Adrenal gland (tissue), 12 donors: ENCODE data around the gene RBM39. TPM values are rescaled to one million over a fixed set of nuclear protein-coding genes. Genes with fewer than 3 reads are reported as not detected.

Experiments
- DNase-seq, 7 donors: peaks; one replicate each; pipeline ENCODE4 v3.0.0-alpha.2; 2019 to 2020
- H3K27ac ChIP-seq, 5 donors: fragments of 200-600 bp; sonication (generic) in 4 of 5; 1 replicate in 3 of 5; 2 replicates in 2 of 5; pipeline versions ENCODE4 v1.5.1 to v1.8.0; 2016 to 2020; ENCODE audit warnings: mild to moderate bottlenecking in 1 of 5
- H3K27me3 ChIP-seq: fragments of 200-600 bp; 2 replicates; pipeline ENCODE4 v1.8.0; 2021
- H3K36me3 ChIP-seq, 2 donors: fragments of 200-600 bp; replicated peaks in 1 of 2; 1 replicate in 1 of 2; 2 replicates in 1 of 2; pipeline versions ENCODE4 v1.5.1 to v1.8.0; 2018 to 2022
- H3K4me1 ChIP-seq, 2 donors: fragments of 200-600 bp; replicated peaks in 1 of 2; 1 replicate in 1 of 2; 2 replicates in 1 of 2; pipeline versions ENCODE4 v1.5.1 to v1.8.0; 2018 to 2021
- H3K4me3 ChIP-seq, 4 donors: fragments of 200-600 bp; sonication (generic) in 3 of 4; one replicate each; pipeline ENCODE4 v1.5.1; 2016 to 2018
- H3K9me3 ChIP-seq, 3 donors: fragments of 200-600 bp; sonication (generic) in 1 of 3; replicated peaks in 1 of 3; 1 replicate in 2 of 3; 2 replicates in 1 of 3; pipeline versions ENCODE4 v1.5.1 to v1.8.0; 2016 to 2021
- POLR2A ChIP-seq, 2 donors: fragments of 450-650 bp; IDR thresholded peaks; one replicate each; pipeline ENCODE4 v1.6.1; 2017; ENCODE audit warnings: antibody characterized with exemption in 2 of 2, mild to moderate bottlenecking in 2 of 2, moderate library complexity in 1 of 2
- WGBS, 4 donors: extraction: QIAGEN DNeasy Blood & Tissue Kit in 2 of 4; methylation state at CpG; one replicate each; pipeline versions ENCODE4 v1.1.5 to v1.1.7; 2013 to 2017; 5-methylcytosine and 5-hydroxymethylcytosine counted together
- intact Hi-C, 2 donors: fragments of 100-400 bp; cut with DNase I; formaldehyde crosslinking; loops; one replicate each; pipeline versions ENCODE4 v1.14.1 to v1.15.0; 2022 to 2023
- polyA plus RNA-seq, 3 donors: library from polyadenylated mRNA; stranded (reverse); fragments of 200-250 nt in 2 of 3; fragments of 350-450 nt in 1 of 3; fragmentation: Illumina TruSeq in 1 of 3; extraction: RNeasy Lipid Tissue Mini Kit (QIAGEN cat#74804) in 1 of 3; gene quantifications; one replicate each; pipeline ENCODE4 v1.2.3, GENCODE V29; 2013 to 2014
- total RNA-seq, 9 donors: library from RNA; depleted of rRNA in 4 of 9; stranded (reverse); fragments of >200 nt in 4 of 9; fragments of 120-200 nt in 1 of 9; fragmentation: NEBNext Ultra II Directional in 1 of 9; extraction: Animal tissue kit (Norgen Biotek cat#: 25700) in 1 of 9; gene quantifications; one replicate each; pipeline versions ENCODE4 v1.1.0 to v1.2.4, GENCODE V29; 2013 to 2023
- TF ChIP-seq, protein P1 (sequence below), 6 experiments: fragments of 450-650 bp in 4 of 6; fragments of 200-600 bp in 2 of 6; sonication (generic) in 1 of 6; IDR thresholded peaks; 1 replicate in 5 of 6; 2 replicates in 1 of 6; pipeline versions ENCODE4 v1.5.1 to v1.8.0; 2016 to 2021; ENCODE audit warnings: antibody characterized with exemption in 6 of 6, mild to moderate bottlenecking in 2 of 6, moderate library complexity in 1 of 6
- donor health status: healthy with polysubstance abuse.
- donor health status: Bipolar disorder and iron deficiency.
- donor health status: DM: yes; HTN: yes; CAD: no.
- donor health status: DM: no; HTN: no; CAD: no.
- donor health status: DM: no; HTN: no; CAD: no.
- donor health status: DM: yes; HTN: yes; CAD: no.

RBM39 gene
- total and polyA plus RNA-seq, 12 donors = 111 to 714 (median 267) TPM

DNA sequence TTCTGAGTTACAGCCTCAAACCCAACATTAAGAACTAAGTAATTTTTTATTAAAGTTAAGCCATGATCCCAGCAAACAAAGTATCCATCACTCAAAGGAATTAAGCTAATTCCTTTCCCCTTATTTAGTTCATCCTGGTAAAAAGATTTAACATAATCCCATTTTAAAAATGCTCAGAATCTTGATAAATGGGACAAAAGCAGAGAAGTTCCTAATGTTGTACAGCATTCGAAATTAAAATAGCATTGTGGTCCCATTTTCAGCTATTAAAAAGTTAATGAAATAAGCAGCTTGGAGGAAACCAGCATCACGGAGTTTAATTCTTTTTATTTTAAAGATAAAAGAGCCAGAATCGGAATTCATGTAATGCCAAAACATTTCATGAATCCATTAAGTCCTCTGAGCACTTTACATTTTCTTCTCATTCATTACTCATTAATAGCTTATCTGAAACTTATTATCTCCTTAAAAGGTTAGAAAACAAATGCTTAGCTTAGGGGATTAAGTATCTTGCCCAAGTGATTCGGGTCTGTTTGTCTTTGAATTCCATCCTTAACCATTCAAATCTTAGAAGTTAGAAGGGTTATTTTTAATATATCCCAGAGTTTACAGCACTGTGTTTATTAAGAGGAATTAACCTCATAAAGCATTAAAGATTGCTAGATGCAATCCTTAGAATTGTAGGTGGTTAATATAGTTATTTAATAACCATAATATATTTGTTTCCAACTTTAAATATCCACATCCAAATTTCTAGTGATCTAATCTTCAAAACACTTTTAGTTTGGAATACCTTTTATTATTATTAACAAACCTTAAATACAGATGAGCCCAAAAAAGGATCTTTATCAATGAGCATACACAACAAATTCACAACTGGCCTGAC is 11.2 kb downstream of the RBM39 start:
- intact Hi-C loops = no loop called here
- Histone ChIP-seq H3K27me3 (no peaks in the 10 kb centered on the region), H3K4me3 (no peak overlapping the region), H3K4me1 (peaks cover 22 to 69% of the 10 kb centered on the region in 2 donors), H3K9me3 (no peaks in the 10 kb centered on the region), H3K36me3 (peaks cover 0 to 98% of the 10 kb centered on the region in 2 donors), H3K27ac (no peak overlapping the region)
- DNase-seq = no peak
- WGBS, 4 donors = 27 to 36% (median 33%) methylated on average over 4 of the region's 4 CpGs
- TF ChIP-seq POLR2A (IDR thresholded peaks at IDR 0.05) = no peak
- TF ChIP-seq, protein P1, sequence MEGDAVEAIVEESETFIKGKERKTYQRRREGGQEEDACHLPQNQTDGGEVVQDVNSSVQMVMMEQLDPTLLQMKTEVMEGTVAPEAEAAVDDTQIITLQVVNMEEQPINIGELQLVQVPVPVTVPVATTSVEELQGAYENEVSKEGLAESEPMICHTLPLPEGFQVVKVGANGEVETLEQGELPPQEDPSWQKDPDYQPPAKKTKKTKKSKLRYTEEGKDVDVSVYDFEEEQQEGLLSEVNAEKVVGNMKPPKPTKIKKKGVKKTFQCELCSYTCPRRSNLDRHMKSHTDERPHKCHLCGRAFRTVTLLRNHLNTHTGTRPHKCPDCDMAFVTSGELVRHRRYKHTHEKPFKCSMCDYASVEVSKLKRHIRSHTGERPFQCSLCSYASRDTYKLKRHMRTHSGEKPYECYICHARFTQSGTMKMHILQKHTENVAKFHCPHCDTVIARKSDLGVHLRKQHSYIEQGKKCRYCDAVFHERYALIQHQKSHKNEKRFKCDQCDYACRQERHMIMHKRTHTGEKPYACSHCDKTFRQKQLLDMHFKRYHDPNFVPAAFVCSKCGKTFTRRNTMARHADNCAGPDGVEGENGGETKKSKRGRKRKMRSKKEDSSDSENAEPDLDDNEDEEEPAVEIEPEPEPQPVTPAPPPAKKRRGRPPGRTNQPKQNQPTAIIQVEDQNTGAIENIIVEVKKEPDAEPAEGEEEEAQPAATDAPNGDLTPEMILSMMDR (IDR thresholded peaks at IDR 0.05) = no peak

DNA sequence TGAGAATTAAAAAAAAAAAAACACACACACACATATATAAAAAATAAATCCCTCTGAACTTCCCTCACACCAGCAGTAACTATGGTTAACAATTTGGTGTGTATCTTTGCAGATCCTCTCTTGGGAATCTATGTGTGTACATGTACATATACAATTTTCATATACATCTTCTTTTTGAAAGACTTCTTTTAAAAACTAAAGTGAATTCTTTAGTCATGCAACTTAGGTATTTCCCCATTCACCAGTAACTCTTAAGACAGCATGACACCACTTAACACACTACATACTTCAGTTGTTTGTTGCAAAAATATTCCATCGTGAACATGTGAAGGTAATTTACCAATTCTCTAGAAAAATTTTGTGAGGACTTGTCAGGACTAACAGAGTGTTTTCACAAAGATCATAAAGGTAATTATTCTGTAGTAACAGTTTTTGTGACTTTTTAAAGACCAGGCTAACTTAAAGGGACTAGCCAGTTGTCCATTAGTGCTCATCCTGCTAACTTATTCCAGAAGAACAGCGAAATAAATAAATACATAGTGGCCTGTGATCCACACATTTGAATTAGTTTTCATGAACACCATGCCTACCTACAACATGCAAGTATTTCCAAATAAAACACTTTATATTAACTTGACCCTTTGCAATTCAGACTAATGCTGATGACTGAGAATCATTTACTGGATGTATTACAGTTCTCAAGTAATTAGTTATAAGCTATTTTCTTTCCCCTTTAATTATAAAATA is 12.1 kb downstream of the RBM39 start:
- Histone ChIP-seq H3K4me1 (peaks cover 22 to 61% of the 10 kb centered on the region in 2 donors), H3K27me3 (no peaks in the 10 kb centered on the region), H3K27ac (no peak overlapping the region), H3K4me3 (no peak overlapping the region), H3K9me3 (no peaks in the 10 kb centered on the region), H3K36me3 (peaks cover 0 to 98% of the 10 kb centered on the region in 2 donors)
- TF ChIP-seq, protein P1 (IDR thresholded peaks at IDR 0.05) = no peak
- TF ChIP-seq POLR2A (IDR thresholded peaks at IDR 0.05) = no peak
- 57 to 67% (median 63%) methylated on average over 2 of the region's 2 CpGs for WGBS, 4 donors
- DNase-seq = no peak
- intact Hi-C loops = loop anchor here (10.0 kb wide), 1 partner anchor 155 kb away; no protein-coding TSS in a partner anchor

DNA sequence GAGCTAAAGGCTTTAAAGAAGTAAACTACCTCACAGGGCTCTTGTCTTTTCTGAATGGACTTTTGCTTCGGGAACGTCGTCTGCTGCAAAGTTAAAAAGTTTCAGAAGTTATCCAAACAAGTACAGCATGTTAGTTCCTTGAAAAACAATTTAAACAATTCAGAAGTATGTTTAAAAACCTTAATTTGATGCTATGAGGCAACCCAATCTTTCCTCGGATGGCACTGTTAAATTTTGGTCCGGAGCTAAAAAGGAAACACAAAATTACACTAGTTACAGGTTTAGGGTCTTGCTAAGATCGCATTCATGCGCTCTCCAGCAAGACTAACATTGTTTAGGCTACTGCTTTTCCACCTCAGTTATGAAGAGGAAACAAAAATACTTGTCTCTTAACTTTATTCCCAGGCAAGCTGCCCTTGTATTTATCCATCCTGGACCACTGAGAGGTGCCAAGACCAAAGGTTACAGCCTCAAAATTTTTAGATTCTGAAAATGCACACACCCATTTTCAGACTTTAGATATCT is 12.7 kb downstream of the RBM39 start:
- 70 to 79% (median 72%) methylated on average over 7 of the region's 7 CpGs for WGBS, 4 donors
- intact Hi-C loops = loop anchor here (10.0 kb wide), 1 partner anchor 155 kb away; no protein-coding TSS in a partner anchor
- H3K9me3 ChIP-seq = no peaks in the 10 kb centered on the region
- TF ChIP-seq POLR2A (IDR thresholded peaks at IDR 0.05) = no peak
- TF ChIP-seq, protein P1 (IDR thresholded peaks at IDR 0.05) = no peak
- H3K27ac ChIP-seq = no peak overlapping the region
- DNase-seq = no peak
- H3K4me3 ChIP-seq = no peak overlapping the region
- no peaks in the 10 kb centered on the region for H3K27me3 ChIP-seq
- H3K4me1 ChIP-seq = peaks cover 18 to 54% of the 10 kb centered on the region in 2 donors
- peaks cover 0 to 98% of the 10 kb centered on the region in 2 donors for H3K36me3 ChIP-seq
